Liver (tissue), 9 donors: Measurements from ENCODE around the gene EPS8. TPM values are rescaled to one million over a fixed set of nuclear protein-coding genes. Genes with fewer than 3 reads are reported as not detected.
"Not testable (repeated sequence)": the region's sequence is repeated elsewhere in the genome, so short reads cannot be mapped to it uniquely, and the experiment has no call there.

Experiments used
- DNase-seq: peaks from one replicate; pipeline ENCODE4 v3.0.0-alpha.2; 2017; ENCODE audit warnings: low spot score
- H3K27ac ChIP-seq, 2 donors: one replicate each; pipeline ENCODE4 v1.7.0; 2013; ENCODE audit warnings: inconsistent platforms in 2 of 2, low read length in 2 of 2, control low read depth in 1 of 2, low read depth in 1 of 2, mild to moderate bottlenecking in 1 of 2
- H3K27me3 ChIP-seq, 4 donors: one replicate each; pipeline versions ENCODE4 v1.6.1 to v1.7.0; 2013; ENCODE audit warnings: low read length in 3 of 4, inconsistent platforms in 1 of 4, mild to moderate bottlenecking in 1 of 4, moderate library complexity in 1 of 4; ENCODE audit not compliant: control insufficient read depth in 4 of 4, insufficient read depth in 4 of 4
- H3K36me3 ChIP-seq, 4 donors: one replicate each; pipeline versions ENCODE4 v1.6.1 to v1.7.0; 2013; ENCODE audit warnings: low read length in 3 of 4, mild to moderate bottlenecking in 3 of 4, low read depth in 1 of 4, moderate library complexity in 1 of 4; ENCODE audit not compliant: control insufficient read depth in 4 of 4, insufficient read depth in 3 of 4
- H3K4me1 ChIP-seq, 4 donors: one replicate each; pipeline versions ENCODE4 v1.6.1 to v1.7.0; 2013; ENCODE audit warnings: low read length in 3 of 4, mild to moderate bottlenecking in 3 of 4, moderate library complexity in 1 of 4; ENCODE audit not compliant: control insufficient read depth in 4 of 4, insufficient read depth in 4 of 4
- H3K4me3 ChIP-seq, 3 donors: one replicate each; pipeline versions ENCODE4 v1.6.1 to v1.7.0; 2013; ENCODE audit warnings: low read length in 3 of 3, control low read depth in 1 of 3, low read depth in 1 of 3, mild to moderate bottlenecking in 1 of 3
- H3K9ac ChIP-seq, 2 donors: one replicate each; pipeline ENCODE4 v1.7.0; 2013; ENCODE audit warnings: low read length in 2 of 2, mild to moderate bottlenecking in 2 of 2, moderate library complexity in 2 of 2, control low read depth in 1 of 2, low read depth in 1 of 2
- H3K9me3 ChIP-seq, 4 donors: one replicate each; pipeline versions ENCODE4 v1.6.1 to v1.7.0; 2013; ENCODE audit warnings: low read length in 3 of 4; ENCODE audit not compliant: control insufficient read depth in 4 of 4
- ATF3 ChIP-seq: IDR thresholded peaks from 2 replicates; pipeline ENCODE4 v1.6.1; 2016; ENCODE audit warnings: antibody characterized with exemption
- MAX ChIP-seq: IDR thresholded peaks from 2 replicates; pipeline ENCODE4 v1.6.1; 2016; ENCODE audit warnings: antibody characterized with exemption
- RAD21 ChIP-seq, 2 donors: IDR thresholded peaks; 2 replicates each; pipeline ENCODE4 v1.6.1; 2016; ENCODE audit warnings: antibody characterized with exemption in 2 of 2, mild to moderate bottlenecking in 2 of 2
- REST ChIP-seq: IDR thresholded peaks from 2 replicates; pipeline ENCODE4 v1.6.1; 2016; ENCODE audit warnings: antibody characterized with exemption, mild to moderate bottlenecking
- SP1 ChIP-seq: IDR thresholded peaks from 2 replicates; pipeline ENCODE4 v1.6.1; 2018; ENCODE audit warnings: antibody characterized with exemption, mild to moderate bottlenecking
- TAF1 ChIP-seq: conservative IDR thresholded peaks from 2 replicates; pipeline ENCODE4 v1.6.1; 2016; ENCODE audit warnings: antibody characterized with exemption, mild to moderate bottlenecking
- YY1 ChIP-seq: IDR thresholded peaks from 2 replicates; pipeline ENCODE4 v1.6.1; 2016; ENCODE audit warnings: antibody characterized with exemption, mild to moderate bottlenecking
- WGBS: extraction: QIAGEN DNeasy Blood & Tissue Kit; methylation state at CpG from one replicate; pipeline ENCODE4 v1.1.7; 2013; 5-methylcytosine and 5-hydroxymethylcytosine counted together
- polyA plus RNA-seq, 2 donors: library from polyadenylated mRNA; stranded (reverse) in 1 of 2; unstranded in 1 of 2; fragments of 200-250 nt in 1 of 2; fragments of >200 nt in 1 of 2; fragmentation: Nextera tagmentation in 1 of 2; extraction: Ambion mirVana in 1 of 2; gene quantifications; one replicate each; pipeline versions ENCODE4 v1.2.1 to v1.2.3, GENCODE V29; 2013 to 2015
- total RNA-seq, 2 donors: library from RNA; depleted of rRNA; stranded (reverse); fragments of >200 nt; gene quantifications; one replicate each; pipeline ENCODE4 v1.2.3, GENCODE V29; 2014
- TF ChIP-seq, protein P1 (sequence below): IDR thresholded peaks from 2 replicates; pipeline ENCODE4 v1.6.1; 2016; ENCODE audit warnings: antibody characterized with exemption
- donor health status: healthy.
- donor health status: healthy.
- donor health status: healthy.
- donor health status: healthy.
- donor health status: healthy.

EPS8 gene
- total and polyA plus RNA-seq, 4 donors, result 13.7 to 40.2 (median 15.0) TPM

DNA sequence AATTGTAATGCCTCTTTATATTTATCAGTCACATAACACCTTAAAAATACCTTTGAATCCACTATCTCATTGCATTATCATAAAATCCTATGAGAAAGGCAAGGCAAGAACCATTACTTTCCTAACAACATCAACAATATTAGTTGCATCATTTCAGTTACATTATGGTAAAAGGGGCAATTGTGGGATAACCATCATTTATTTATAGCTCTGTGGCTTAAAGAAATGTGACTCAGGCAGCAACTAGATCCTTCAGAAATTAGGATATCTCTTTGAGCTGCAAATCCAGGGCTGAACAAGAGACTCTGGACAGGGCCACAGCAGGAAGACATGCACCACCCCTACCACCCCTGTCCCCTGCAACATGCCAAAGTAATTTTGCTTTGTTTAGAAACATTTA lies 36.4 kb downstream of the EPS8 start:
- Histone ChIP-seq H3K36me3 (no peaks in the 10 kb centered on the region), H3K4me1 (peaks cover 0 to 6% (median 0%) of the 10 kb centered on the region in 4 donors), H3K9me3 (no peaks in the 10 kb centered on the region), H3K27ac (no peak overlapping the region), H3K9ac (no peak overlapping the region), H3K4me3 (no peak overlapping the region), H3K27me3 (no peaks in the 10 kb centered on the region)
- DNase-seq, result no peak
- TF ChIP-seq RAD21 (IDR thresholded peaks at IDR 0.05) (no peak), TAF1 (no peak), ATF3 (no peak), MAX (no peak), REST (no peak)

DNA sequence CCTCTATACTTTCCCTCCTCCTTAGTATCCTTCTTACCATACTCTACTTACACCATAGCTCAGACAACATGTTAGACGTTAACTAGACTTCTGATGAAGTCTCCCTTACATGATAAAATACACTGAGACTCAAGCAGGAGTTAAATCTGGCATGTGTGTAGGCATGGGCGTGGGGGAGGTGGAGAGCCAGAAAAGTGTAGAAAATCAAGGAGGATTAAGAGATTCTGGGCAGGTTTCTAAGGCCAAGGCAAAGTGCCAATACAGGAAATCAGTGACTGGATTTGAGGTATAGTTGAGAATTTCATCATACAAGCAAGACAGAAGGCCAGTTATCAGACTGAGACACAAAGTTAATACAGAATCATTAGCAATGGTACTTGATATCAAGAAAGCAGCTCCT lies 37.4 kb downstream of the EPS8 start:
- Histone ChIP-seq H3K9me3 (no peaks in the 10 kb centered on the region), H3K27ac (no peak overlapping the region), H3K4me1 (peaks cover 0 to 6% (median 0%) of the 10 kb centered on the region in 4 donors), H3K9ac (no peak overlapping the region), H3K4me3 (no peak overlapping the region), H3K27me3 (no peaks in the 10 kb centered on the region), H3K36me3 (no peaks in the 10 kb centered on the region)
- DNase-seq, result no peak
- 91% methylated on average over 2 of the region's 2 CpGs for WGBS
- TF ChIP-seq YY1, result no peak
- no peak for TF ChIP-seq SP1

DNA sequence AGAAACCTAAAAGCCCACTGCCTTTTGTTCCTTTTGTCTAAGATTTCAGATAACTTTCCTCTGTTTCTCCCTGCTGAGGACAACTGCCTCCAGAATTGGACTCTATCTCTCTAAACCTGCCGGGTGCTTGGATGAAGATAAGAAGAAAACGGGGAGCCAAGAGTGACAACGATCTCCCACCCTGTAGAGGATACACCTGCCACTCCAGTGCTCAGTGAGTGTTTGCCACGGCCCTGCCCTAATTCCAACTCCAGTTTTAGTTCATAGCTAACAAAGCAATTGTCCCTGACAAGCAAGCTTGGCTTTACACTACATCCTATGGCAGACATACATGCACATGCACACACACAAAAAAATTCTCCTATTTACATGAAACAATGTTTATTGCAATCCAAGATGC lies 39.3 kb downstream of the EPS8 start:
- Histone ChIP-seq H3K4me3 (no peak overlapping the region), H3K36me3 (no peaks in the 10 kb centered on the region), H3K27me3 (no peaks in the 10 kb centered on the region), H3K9ac (no peak overlapping the region), H3K9me3 (no peaks in the 10 kb centered on the region), H3K27ac (no peak overlapping the region), H3K4me1 (peaks cover 0 to 6% (median 0%) of the 10 kb centered on the region in 4 donors)
- WGBS, result 81% methylated on average over 4 of the region's 4 CpGs
- DNase-seq, result no peak
- TF ChIP-seq, protein P1, sequence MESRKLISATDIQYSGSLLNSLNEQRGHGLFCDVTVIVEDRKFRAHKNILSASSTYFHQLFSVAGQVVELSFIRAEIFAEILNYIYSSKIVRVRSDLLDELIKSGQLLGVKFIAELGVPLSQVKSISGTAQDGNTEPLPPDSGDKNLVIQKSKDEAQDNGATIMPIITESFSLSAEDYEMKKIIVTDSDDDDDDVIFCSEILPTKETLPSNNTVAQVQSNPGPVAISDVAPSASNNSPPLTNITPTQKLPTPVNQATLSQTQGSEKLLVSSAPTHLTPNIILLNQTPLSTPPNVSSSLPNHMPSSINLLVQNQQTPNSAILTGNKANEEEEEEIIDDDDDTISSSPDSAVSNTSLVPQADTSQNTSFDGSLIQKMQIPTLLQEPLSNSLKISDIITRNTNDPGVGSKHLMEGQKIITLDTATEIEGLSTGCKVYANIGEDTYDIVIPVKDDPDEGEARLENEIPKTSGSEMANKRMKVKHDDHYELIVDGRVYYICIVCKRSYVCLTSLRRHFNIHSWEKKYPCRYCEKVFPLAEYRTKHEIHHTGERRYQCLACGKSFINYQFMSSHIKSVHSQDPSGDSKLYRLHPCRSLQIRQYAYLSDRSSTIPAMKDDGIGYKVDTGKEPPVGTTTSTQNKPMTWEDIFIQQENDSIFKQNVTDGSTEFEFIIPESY, result no peak

DNA sequence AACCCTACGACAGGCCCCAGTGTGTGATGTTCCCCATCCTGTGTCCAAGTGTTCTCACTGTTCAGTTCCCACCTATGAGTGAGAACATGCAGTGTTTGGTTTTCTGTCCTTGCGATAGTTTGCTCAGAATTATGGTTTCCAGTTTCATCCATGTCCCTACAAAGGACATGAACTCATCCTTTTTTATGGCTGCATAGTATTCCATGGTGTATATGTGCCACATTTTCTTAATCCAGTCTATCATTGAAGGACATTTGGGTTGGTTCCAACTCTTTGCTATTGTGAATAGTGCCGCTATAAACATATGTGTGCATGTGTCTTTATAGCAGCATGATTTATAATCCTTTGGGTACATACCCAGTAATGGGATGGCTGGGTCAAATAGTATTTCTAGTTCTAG lies 47.3 kb downstream of the EPS8 start:
- H3K36me3 ChIP-seq, H3K9ac ChIP-seq, DNase-seq, H3K4me1 ChIP-seq, H3K9me3 ChIP-seq, H3K4me3 ChIP-seq, H3K27ac ChIP-seq, H3K27me3 ChIP-seq: not testable (repeated sequence)
- 98% methylated on average over 3 of the region's 3 CpGs for WGBS
